Gastrocnemius medialis (tissue), 4 donors: ENCODE measurements around the gene CDC42EP5. TPM values are rescaled to one million over a fixed set of nuclear protein-coding genes. Genes with fewer than 3 reads are reported as not detected.
"Not testable (repeated sequence)": the region's sequence is repeated elsewhere in the genome, so short reads cannot be mapped to it uniquely, and the experiment has no call there.

Experiments
- ATAC-seq, 2 donors: fragments of 150-250 bp; one replicate each; pipeline ENCODE4 v1.9.1; 2016
- DNase-seq, 2 donors: peaks; one replicate each; pipeline ENCODE4 v3.0.0-alpha.2; 2019
- H3K27ac ChIP-seq, 4 donors: fragments of 200-600 bp; sonication (generic); 1 replicate in 1 of 4; 2 replicates in 3 of 4; pipeline ENCODE4 v1.5.1; 2016 to 2018; ENCODE audit warnings: mild to moderate bottlenecking in 2 of 4, moderate library complexity in 1 of 4
- H3K27me3 ChIP-seq, 3 donors: fragments of 200-600 bp; sonication (generic) in 2 of 3; 1 replicate in 1 of 3; 2 replicates in 2 of 3; pipeline versions ENCODE4 v1.5.1 to v1.6.0; 2016 to 2019; ENCODE audit warnings: mild to moderate bottlenecking in 1 of 3, moderate library complexity in 1 of 3
- H3K36me3 ChIP-seq, 2 donors: fragments of 200-600 bp; sonication (generic) in 1 of 2; one replicate each; pipeline ENCODE4 v1.5.1; 2017 to 2018
- H3K4me1 ChIP-seq, 2 donors: fragments of 200-600 bp; sonication (generic) in 1 of 2; one replicate each; pipeline ENCODE4 v1.5.1; 2016 to 2017; ENCODE audit warnings: mild to moderate bottlenecking in 2 of 2
- H3K4me3 ChIP-seq, 4 donors: fragments of 200-600 bp; sonication (generic) in 3 of 4; 1 replicate in 1 of 4; 2 replicates in 3 of 4; pipeline ENCODE4 v1.5.1; 2016 to 2019; ENCODE audit warnings: mild to moderate bottlenecking in 2 of 4
- H3K9me3 ChIP-seq, 3 donors: fragments of 200-600 bp; sonication (generic) in 2 of 3; 1 replicate in 1 of 3; 2 replicates in 2 of 3; pipeline ENCODE4 v1.5.1; 2016 to 2019
- CTCF ChIP-seq, 5 experiments: fragments of 450-650 bp in 3 of 5; fragments of 200-600 bp in 2 of 5; sonication (generic) in 2 of 5; IDR thresholded peaks in 4 of 5; conservative IDR thresholded peaks in 1 of 5; 1 replicate in 4 of 5; 2 replicates in 1 of 5; pipeline ENCODE4 v1.5.1; 2016 to 2019; ENCODE audit warnings: antibody characterized with exemption in 5 of 5, mild to moderate bottlenecking in 3 of 5, moderate library complexity in 3 of 5
- POLR2A ChIP-seq, 2 donors: fragments of 450-650 bp; IDR thresholded peaks; one replicate each; pipeline ENCODE4 v1.6.1; 2017; ENCODE audit warnings: antibody characterized with exemption in 2 of 2, mild to moderate bottlenecking in 2 of 2, moderate library complexity in 2 of 2
- in situ Hi-C, 4 donors: fragments of 200-750 bp; cut with MboI; loops; one replicate each; pipeline versions ENCODE4 v1.15.0 to v1.8.0; 2017; ENCODE audit warnings: low sequenced_read_pairs in 4 of 4
- intact Hi-C: fragments of 100-400 bp; cut with DNase I; formaldehyde crosslinking; loops from one replicate; pipeline ENCODE4 v1.15.1; 2023; ENCODE audit warnings: low total_unique reads
- total RNA-seq, 4 donors: library from RNA; depleted of rRNA; stranded (reverse); fragments of >200 nt; gene quantifications; one replicate each; pipeline versions ENCODE4 v1.1.0 to v1.2.3, GENCODE V29; 2016

CDC42EP5 gene
- total RNA-seq, 4 donors from 2014 or later = 0.83 to 4.6 (median 4.2) TPM; not detected in 1

GRCh38 chr19:54506079-54506478 lies 33.0 kb upstream of the CDC42EP5 start:
- DNase-seq = no peak
- in situ Hi-C loops = no loop called here
- TF ChIP-seq CTCF (IDR thresholded peaks at IDR 0.05 in 4 of 5, conservative IDR thresholded peaks at IDR 0.05 in 1 of 5) (no peak), POLR2A (IDR thresholded peaks at IDR 0.05) (no peak)
- Histone ChIP-seq H3K9me3 (no peaks in the 10 kb centered on the region), H3K27me3 (no peaks in the 10 kb centered on the region), H3K4me1 (no peaks in the 10 kb centered on the region), H3K4me3 (no peak overlapping the region), H3K36me3 (no peaks in the 10 kb centered on the region), H3K27ac (no peak overlapping the region)
- intact Hi-C loops = no loop called here
- no peak for ATAC-seq

GRCh38 chr19:54505542-54505941 lies 32.4 kb upstream of the CDC42EP5 start:
- H3K4me1 ChIP-seq, ATAC-seq, H3K36me3 ChIP-seq, H3K9me3 ChIP-seq, H3K4me3 ChIP-seq, intact Hi-C loops, DNase-seq, H3K27me3 ChIP-seq, H3K27ac ChIP-seq, in situ Hi-C loops: not testable (repeated sequence)

- in situ Hi-C loops (no loop called here), intact Hi-C loops (no loop called here)
- H3K27ac ChIP-seq = no peak within 1 kb of the TSS
- TF ChIP-seq POLR2A (IDR thresholded peaks at IDR 0.05) = no peak
- TF ChIP-seq CTCF (IDR thresholded peaks at IDR 0.05 in 4 of 5, conservative IDR thresholded peaks at IDR 0.05 in 1 of 5) = no peak
- ATAC-seq = no peak
- H3K27me3 ChIP-seq = no peaks in the 10 kb centered on the region
- no peak for DNase-seq
- H3K4me1 ChIP-seq = no peaks in the 10 kb centered on the region
- no peak within 1 kb of the TSS for H3K4me3 ChIP-seq
- H3K36me3 ChIP-seq = no peaks in the 10 kb centered on the region
- no peaks in the 10 kb centered on the region for H3K9me3 ChIP-seq
Observed at GRCh38 chr19:54502518-54503048, 29.5 kb upstream of the CDC42EP5 start, which contains the start of gene LAIR2. Gene LAIR2 (plus strand): TSS chr19:54502831. CDS start chr19:54502919, 88 bp downstream.

- intact Hi-C loops, H3K4me3 ChIP-seq, H3K9me3 ChIP-seq, H3K4me1 ChIP-seq, DNase-seq, H3K27me3 ChIP-seq, in situ Hi-C loops, H3K36me3 ChIP-seq, H3K27ac ChIP-seq, ATAC-seq: not testable (repeated sequence)
Observed at GRCh38 chr19:54498451-54498772, 25.3 kb upstream of the CDC42EP5 start.

- DNase-seq, in situ Hi-C loops, intact Hi-C loops, H3K27ac ChIP-seq, H3K36me3 ChIP-seq, H3K4me1 ChIP-seq, ATAC-seq, H3K9me3 ChIP-seq, H3K4me3 ChIP-seq, H3K27me3 ChIP-seq: not testable (repeated sequence)
Observed at GRCh38 chr19:54497747-54498450, 24.8 kb upstream of the CDC42EP5 start.

- ATAC-seq, intact Hi-C loops, H3K4me1 ChIP-seq, DNase-seq, H3K27ac ChIP-seq, in situ Hi-C loops, H3K27me3 ChIP-seq, H3K9me3 ChIP-seq, H3K36me3 ChIP-seq, H3K4me3 ChIP-seq: not testable (repeated sequence)
Observed at GRCh38 chr19:54495284-54495683, 22.2 kb upstream of the CDC42EP5 start.
